Karpas-422 (cell line): Measurements from ENCODE around the gene USP11. TPM values are rescaled to one million over a fixed set of nuclear protein-coding genes. Genes with fewer than 3 reads are reported as not detected.
A peak's percentile ranks its signal among the peaks of the same experiment; 100 is the strongest.

Source experiments
- DNase-seq: peaks from one replicate; pipeline ENCODE4 v3.0.0-alpha.2; 2015
- H2AFZ ChIP-seq: fragments of 200-600 bp; sonication (generic); 2 replicates; pipeline ENCODE4 v1.6.1; 2014; ENCODE audit warnings: antibody characterized with exemption, low read length, mixed read lengths
- H3K27ac ChIP-seq: fragments of 200-600 bp; sonication (generic); 2 replicates; pipeline ENCODE4 v1.5.1; 2014; ENCODE audit warnings: mild to moderate bottlenecking, low read length, moderate library complexity
- H3K27me3 ChIP-seq: fragments of 200-600 bp; sonication (generic); 2 replicates; pipeline ENCODE4 v1.6.1; 2014; ENCODE audit warnings: low read length, mixed read lengths
- H3K36me3 ChIP-seq: fragments of 200-600 bp; sonication (generic); 2 replicates; pipeline ENCODE4 v1.6.1; 2014; ENCODE audit warnings: low read length, mixed read lengths; ENCODE audit not compliant: insufficient read depth
- H3K4me1 ChIP-seq: fragments of 200-600 bp; sonication (generic); 2 replicates; pipeline ENCODE4 v1.6.1; 2014; ENCODE audit warnings: mild to moderate bottlenecking, low read length, mixed read lengths
- H3K4me2 ChIP-seq: fragments of 200-600 bp; sonication (generic); 2 replicates; pipeline ENCODE4 v1.6.1; 2014; ENCODE audit warnings: low read length, low read depth, mild to moderate bottlenecking; ENCODE audit not compliant: poor library complexity, severe bottlenecking
- H3K4me3 ChIP-seq: fragments of 200-600 bp; sonication (generic); 2 replicates; pipeline ENCODE4 v1.5.1; 2014; ENCODE audit warnings: mild to moderate bottlenecking, antibody characterized with exemption, low read length, mixed read lengths
- H3K79me2 ChIP-seq: fragments of 200-600 bp; sonication (generic); 2 replicates; pipeline ENCODE4 v1.6.1; 2014; ENCODE audit warnings: mild to moderate bottlenecking, low read length, mixed read lengths
- H3K9ac ChIP-seq: fragments of 200-600 bp; sonication (generic); 2 replicates; pipeline ENCODE4 v1.6.0; 2014; ENCODE audit warnings: low read length
- H3K9me2 ChIP-seq: fragments of 200-600 bp; sonication (generic), shearing (Covaris generic); replicated peaks from 2 replicates; pipeline ENCODE4 v1.6.0; 2014; ENCODE audit warnings: mild to moderate bottlenecking, low read length, moderate library complexity; ENCODE audit not compliant: insufficient read depth
- H3K9me3 ChIP-seq: fragments of 300-700, 200-600 bp; sonication (generic); 2 replicates; pipeline ENCODE4 v1.6.1; 2014; ENCODE audit warnings: low read length, mixed read lengths
- H4K20me1 ChIP-seq: fragments of 200-600 bp; sonication (generic); 2 replicates; pipeline ENCODE4 v1.6.1; 2014; ENCODE audit warnings: mild to moderate bottlenecking, antibody characterized with exemption, low read length, low read depth; ENCODE audit not compliant: insufficient read depth
- total RNA-seq: library from RNA; depleted of rRNA; stranded (reverse); fragments of >200 nt; shearing (Covaris generic); gene quantifications from 2 replicates; pipeline ENCODE4 v1.2.3, GENCODE V29; 2014; ENCODE audit warnings: low replicate concordance

Gene USP11
- total RNA-seq, 1 experiment from 2014 or later = 30.9 TPM

- H3K4me3 ChIP-seq = peak overlapping the region; percentile 72
- peak; percentile 100 for DNase-seq
- peak overlapping the region; percentile 98 for H3K9ac ChIP-seq
- H3K4me2 ChIP-seq = peak overlapping the region; percentile 66
- H3K9me3 ChIP-seq = no peaks in the 10 kb centered on the region
- peaks cover 39% of the 10 kb centered on the region for H3K4me1 ChIP-seq
- H3K36me3 ChIP-seq = peaks cover 27% of the 10 kb centered on the region; the same call in 1 of the 2 replicates
- no peaks in the 10 kb centered on the region for H3K9me2 ChIP-seq
- H2AFZ ChIP-seq = peak overlapping the region; percentile 29; the same call in 1 of the 2 replicates
- H4K20me1 ChIP-seq = peaks cover 44% of the 10 kb centered on the region
- peak overlapping the region; percentile 69 for H3K27ac ChIP-seq
- H3K79me2 ChIP-seq = peaks cover 38% of the 10 kb centered on the region
- no peaks in the 10 kb centered on the region for H3K27me3 ChIP-seq
Observed at GRCh38 chrX:47217852-47218279, 14.9 kb upstream of the USP11 start.

GRCh38 chrX:47218280-47218919 is 14.4 kb upstream of the USP11 start, which contains the start of gene CDK16:
Gene CDK16 (plus strand): TSS chrX:47218681. CDS start chrX:47223558, 4,877 bp downstream.
- Histone ChIP-seq H4K20me1 (peaks cover 50% of the 10 kb centered on the region), H3K9me3 (no peaks in the 10 kb centered on the region), H3K4me2 (peak within 1 kb of the TSS; percentile 78), H3K79me2 (peaks cover 42% of the 10 kb centered on the region), H3K36me3 (peaks cover 27% of the 10 kb centered on the region; the same call in 1 of the 2 replicates), H3K4me3 (peak within 1 kb of the TSS; percentile 72), H3K27me3 (no peaks in the 10 kb centered on the region), H2AFZ (peak within 1 kb of the TSS; percentile 29; the same call in 1 of the 2 replicates), H3K9me2 (no peaks in the 10 kb centered on the region), H3K4me1 (peaks cover 39% of the 10 kb centered on the region), H3K27ac (peak within 1 kb of the TSS; percentile 70), H3K9ac (peak within 1 kb of the TSS; percentile 98)
- DNase-seq = peak; percentile 93

GRCh38 chrX:47218920-47219815 is 13.6 kb upstream of the USP11 start:
- peak overlapping the region; percentile 66 for H3K4me2 ChIP-seq
- peaks cover 39% of the 10 kb centered on the region for H3K4me1 ChIP-seq
- peak overlapping the region; percentile 98 for H3K9ac ChIP-seq
- peak overlapping the region; percentile 72 for H3K4me3 ChIP-seq
- no peak overlapping the region; the same call in 1 of the 2 replicates for H2AFZ ChIP-seq
- H4K20me1 ChIP-seq = peaks cover 50% of the 10 kb centered on the region
- H3K27ac ChIP-seq = peak overlapping the region; percentile 69
- peak; percentile 80 for DNase-seq
- H3K79me2 ChIP-seq = peaks cover 42% of the 10 kb centered on the region
- H3K9me2 ChIP-seq = no peaks in the 10 kb centered on the region
- H3K27me3 ChIP-seq = no peaks in the 10 kb centered on the region
- H3K9me3 ChIP-seq = no peaks in the 10 kb centered on the region
- H3K36me3 ChIP-seq = peaks cover 24% of the 10 kb centered on the region

- H3K27ac ChIP-seq = no peak overlapping the region
- peaks cover 33% of the 10 kb centered on the region for H3K36me3 ChIP-seq
- peaks cover 41% of the 10 kb centered on the region for H4K20me1 ChIP-seq
- no peaks in the 10 kb centered on the region for H3K9me3 ChIP-seq
- no peaks in the 10 kb centered on the region for H3K27me3 ChIP-seq
- H3K9ac ChIP-seq = no peak overlapping the region
- no peak overlapping the region for H2AFZ ChIP-seq
- H3K4me3 ChIP-seq = no peak overlapping the region
- peaks cover 31% of the 10 kb centered on the region for H3K4me1 ChIP-seq
- no peaks in the 10 kb centered on the region for H3K9me2 ChIP-seq
- DNase-seq = no peak
- H3K4me2 ChIP-seq = no peak overlapping the region
- peaks cover 42% of the 10 kb centered on the region for H3K79me2 ChIP-seq
Observed at GRCh38 chrX:47221756-47222155, 11.1 kb upstream of the USP11 start.

- H3K27me3 ChIP-seq = no peaks in the 10 kb centered on the region
- DNase-seq = no peak
- no peak overlapping the region for H3K4me3 ChIP-seq
- peaks cover 41% of the 10 kb centered on the region for H4K20me1 ChIP-seq
- H3K4me1 ChIP-seq = peaks cover 23% of the 10 kb centered on the region
- peaks cover 42% of the 10 kb centered on the region for H3K79me2 ChIP-seq
- H3K36me3 ChIP-seq = peaks cover 40% of the 10 kb centered on the region
- no peak overlapping the region for H3K9ac ChIP-seq
- H3K9me2 ChIP-seq = no peaks in the 10 kb centered on the region
- no peak overlapping the region for H3K27ac ChIP-seq
- H3K9me3 ChIP-seq = no peaks in the 10 kb centered on the region
- H2AFZ ChIP-seq = no peak overlapping the region
- H3K4me2 ChIP-seq = no peak overlapping the region
Observed at GRCh38 chrX:47222751-47223350, 10.0 kb upstream of the USP11 start.

GRCh38 chrX:47223476-47224250 is 9.1 kb upstream of the USP11 start:
- H3K36me3 ChIP-seq = peaks cover 47% of the 10 kb centered on the region
- no peak overlapping the region for H3K27ac ChIP-seq

GRCh38 chrX:47224266-47224895 is 8.4 kb upstream of the USP11 start:
- Histone ChIP-seq H2AFZ (no peak overlapping the region), H3K4me3 (no peak overlapping the region), H3K9me2 (no peaks in the 10 kb centered on the region), H4K20me1 (peaks cover 37% of the 10 kb centered on the region), H3K4me1 (peaks cover 23% of the 10 kb centered on the region), H3K9ac (no peak overlapping the region), H3K36me3 (peaks cover 50% of the 10 kb centered on the region), H3K27me3 (no peaks in the 10 kb centered on the region), H3K27ac (no peak overlapping the region), H3K9me3 (no peaks in the 10 kb centered on the region), H3K4me2 (no peak overlapping the region), H3K79me2 (peaks cover 34% of the 10 kb centered on the region)
- no peak for DNase-seq

More at GRCh38 chrX:47223476-47224250, 9.1 kb upstream of the USP11 start:
- no peak for DNase-seq
- H3K9me3 ChIP-seq = no peaks in the 10 kb centered on the region
- H3K79me2 ChIP-seq = peaks cover 41% of the 10 kb centered on the region
- no peaks in the 10 kb centered on the region for H3K9me2 ChIP-seq
- no peaks in the 10 kb centered on the region for H3K27me3 ChIP-seq
- H3K9ac ChIP-seq = no peak overlapping the region
- H3K4me2 ChIP-seq = no peak overlapping the region
- H3K4me1 ChIP-seq = peaks cover 23% of the 10 kb centered on the region
- peaks cover 41% of the 10 kb centered on the region for H4K20me1 ChIP-seq
- no peak overlapping the region for H3K4me3 ChIP-seq
- no peak overlapping the region for H2AFZ ChIP-seq
